Measurements from ENCODE around the gene SLC22A8. TPM values are rescaled to one million over a fixed set of nuclear protein-coding genes. Genes with fewer than 3 reads are reported as not detected.

Gene SLC22A8
- total RNA-seq, 1 donor from 2014 or later, result not detected

DNA sequence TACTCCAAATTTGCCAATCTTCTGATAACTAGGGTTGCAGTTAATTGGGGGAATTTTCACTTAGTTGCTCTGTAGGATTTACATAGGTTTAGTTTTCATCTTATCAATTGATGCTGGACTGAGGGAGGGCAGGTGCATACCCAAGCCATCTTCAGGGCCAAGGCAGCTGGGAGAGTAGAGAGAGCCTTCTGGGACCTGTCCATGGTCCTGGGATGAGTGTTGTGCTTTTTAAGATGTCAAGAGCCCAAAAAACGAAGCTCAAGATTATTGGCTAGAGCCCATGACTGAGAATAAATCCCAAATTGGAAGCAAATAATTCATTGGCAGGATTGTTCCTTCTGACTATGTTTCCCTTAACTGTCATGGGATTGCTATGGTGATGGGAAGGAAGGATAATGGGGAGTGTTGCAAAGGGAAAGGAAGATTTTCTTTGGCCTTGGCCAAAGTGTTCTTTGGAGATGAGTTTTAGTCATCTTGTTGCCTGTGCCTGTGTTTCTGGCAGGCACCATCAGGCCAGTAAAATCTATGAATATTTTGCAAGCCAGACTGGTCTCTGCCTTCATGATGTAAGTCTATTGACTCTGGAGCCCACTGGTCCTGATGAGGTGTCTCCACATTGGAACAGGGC, 35.4 kb downstream of the SLC22A8 start:
- TF ChIP-seq, protein P1, sequence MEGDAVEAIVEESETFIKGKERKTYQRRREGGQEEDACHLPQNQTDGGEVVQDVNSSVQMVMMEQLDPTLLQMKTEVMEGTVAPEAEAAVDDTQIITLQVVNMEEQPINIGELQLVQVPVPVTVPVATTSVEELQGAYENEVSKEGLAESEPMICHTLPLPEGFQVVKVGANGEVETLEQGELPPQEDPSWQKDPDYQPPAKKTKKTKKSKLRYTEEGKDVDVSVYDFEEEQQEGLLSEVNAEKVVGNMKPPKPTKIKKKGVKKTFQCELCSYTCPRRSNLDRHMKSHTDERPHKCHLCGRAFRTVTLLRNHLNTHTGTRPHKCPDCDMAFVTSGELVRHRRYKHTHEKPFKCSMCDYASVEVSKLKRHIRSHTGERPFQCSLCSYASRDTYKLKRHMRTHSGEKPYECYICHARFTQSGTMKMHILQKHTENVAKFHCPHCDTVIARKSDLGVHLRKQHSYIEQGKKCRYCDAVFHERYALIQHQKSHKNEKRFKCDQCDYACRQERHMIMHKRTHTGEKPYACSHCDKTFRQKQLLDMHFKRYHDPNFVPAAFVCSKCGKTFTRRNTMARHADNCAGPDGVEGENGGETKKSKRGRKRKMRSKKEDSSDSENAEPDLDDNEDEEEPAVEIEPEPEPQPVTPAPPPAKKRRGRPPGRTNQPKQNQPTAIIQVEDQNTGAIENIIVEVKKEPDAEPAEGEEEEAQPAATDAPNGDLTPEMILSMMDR (IDR thresholded peaks at IDR 0.05), result no peak
- no peak for ATAC-seq (ENCODE audit: low read depth)
- Mint-ChIP-seq H3K9me3 (no peaks in the 10 kb centered on the region), H3K4me1 (no peaks in the 10 kb centered on the region), H3K36me3 (ENCODE audit: low read depth) (no peaks in the 10 kb centered on the region), H3K27me3 (peaks cover 22% of the 10 kb centered on the region), H3K4me3 (no peak overlapping the region), H3K27ac (no peak overlapping the region)
- ChIA-PET CTCF (interaction anchor here (0.6 kb wide), 1 partner anchor 79 kb away, joined by 3 read pairs; no protein-coding TSS in a partner anchor), POLR2A (no interaction called here)
- DNase-seq, result no peak
- intact Hi-C loops (cut with micrococcal nuclease), result no loop called here

DNA sequence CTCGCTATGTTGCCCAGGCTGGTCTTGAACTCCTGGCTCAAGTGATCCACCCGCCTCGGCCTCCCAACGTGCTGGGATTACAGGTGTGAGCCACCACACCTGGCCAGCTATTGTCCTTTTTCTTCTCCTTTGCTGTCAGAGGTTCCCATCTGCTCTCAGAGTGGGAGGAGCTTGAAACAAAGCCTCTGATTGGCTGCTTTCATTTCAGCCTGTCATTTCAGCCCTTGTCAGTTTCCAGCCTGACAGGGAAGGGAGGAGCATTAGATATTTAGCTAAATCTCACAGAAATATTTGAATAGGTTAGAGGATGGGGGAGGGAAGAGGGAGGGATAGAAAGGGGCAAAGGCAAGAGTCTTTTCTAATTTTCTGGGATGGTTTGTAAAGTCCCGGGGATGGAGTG, 39.5 kb downstream of the SLC22A8 start:
- Mint-ChIP-seq H3K4me3 (no peak overlapping the region), H3K36me3 (ENCODE audit: low read depth) (no peaks in the 10 kb centered on the region), H3K27ac (no peak overlapping the region), H3K9me3 (no peaks in the 10 kb centered on the region), H3K27me3 (peaks cover 28% of the 10 kb centered on the region), H3K4me1 (no peaks in the 10 kb centered on the region)
- DNase-seq, result no peak
- intact Hi-C loops (cut with micrococcal nuclease), result no loop called here
- TF ChIP-seq, protein P1 (IDR thresholded peaks at IDR 0.05), result no peak
- ATAC-seq (ENCODE audit: low read depth), result no peak
- ChIA-PET CTCF (interaction anchor here (1.7 to 6.4 kb wide), 2 partner anchors 67 to 71 kb away, joined by 7 to 49 read pairs; no protein-coding TSS in a partner anchor), POLR2A (no interaction called here)

DNA sequence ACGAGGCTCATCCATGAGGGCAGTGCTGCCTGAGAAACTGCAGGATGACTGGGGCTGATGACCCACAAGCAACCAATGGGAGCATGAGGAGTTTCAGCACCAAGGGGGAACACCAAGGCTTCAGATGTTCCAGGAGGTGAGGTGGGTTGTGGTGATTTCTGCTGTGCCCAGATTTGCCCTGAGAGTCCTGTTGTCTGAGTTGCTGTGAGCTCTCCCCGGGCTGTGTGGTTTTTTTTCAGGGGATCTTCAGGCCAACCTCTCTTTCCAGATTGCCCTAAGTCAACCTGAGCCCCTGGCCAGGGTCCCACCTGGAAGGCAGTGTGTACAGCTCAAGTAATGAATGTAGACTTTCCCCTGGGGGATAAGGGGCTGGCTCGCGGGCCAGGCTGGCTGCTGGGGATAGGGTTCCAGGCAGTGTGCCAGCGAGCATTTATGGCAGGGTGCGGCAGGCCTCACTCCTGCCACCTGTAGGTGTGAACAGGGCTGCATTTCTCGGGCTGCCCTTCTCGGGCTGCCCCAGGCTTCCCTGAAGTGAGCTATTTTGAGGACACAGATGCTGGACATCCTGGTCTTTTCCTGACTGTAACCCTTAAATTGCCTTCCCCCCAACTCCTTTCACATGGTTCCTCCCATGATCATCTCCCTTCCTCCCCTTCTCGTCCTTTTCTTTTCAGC, 40.7 kb downstream of the SLC22A8 start:
- no peak for DNase-seq
- ChIA-PET CTCF (interaction anchor here (1.7 to 6.4 kb wide), 2 partner anchors 66 to 70 kb away, joined by 7 to 49 read pairs; no protein-coding TSS in a partner anchor), POLR2A (no interaction called here)
- intact Hi-C loops (cut with micrococcal nuclease), result loop anchor here (1.0 kb wide), 1 partner anchor 69 kb away; no protein-coding TSS in a partner anchor
- no peaks in the 10 kb centered on the region for H3K9me3 Mint-ChIP-seq
- H3K27ac Mint-ChIP-seq, result no peak overlapping the region
- H3K4me3 Mint-ChIP-seq, result no peak overlapping the region
- TF ChIP-seq, protein P1 (IDR thresholded peaks at IDR 0.05), result no peak
- H3K36me3 Mint-ChIP-seq (ENCODE audit: low read depth), result no peaks in the 10 kb centered on the region
- no peaks in the 10 kb centered on the region for H3K4me1 Mint-ChIP-seq
- no peak for ATAC-seq (ENCODE audit: low read depth)
- H3K27me3 Mint-ChIP-seq, result peaks cover 28% of the 10 kb centered on the region

DNA sequence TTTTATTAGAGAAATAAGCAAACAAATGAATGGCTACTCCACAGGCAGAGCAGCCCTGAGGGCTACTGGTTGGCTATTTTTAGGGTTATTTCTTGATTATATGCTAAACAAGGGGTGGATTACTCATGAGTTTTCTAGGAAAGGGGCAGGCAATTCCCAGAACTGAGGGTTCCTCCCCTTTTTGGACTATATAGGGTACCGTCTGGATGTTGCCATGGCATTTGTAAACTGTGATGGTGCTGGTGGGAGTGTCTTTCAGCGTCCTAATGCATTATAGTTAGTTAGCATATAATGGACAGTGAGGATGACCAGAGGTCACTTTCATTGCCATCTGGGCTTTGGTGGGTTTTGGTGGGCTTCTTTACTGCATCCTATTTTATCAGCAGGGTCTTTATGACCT, 50.1 kb downstream of the SLC22A8 start:
- ATAC-seq (ENCODE audit: low read depth) (no peak), DNase-seq (no peak)
- ChIA-PET CTCF (no interaction called here), POLR2A (no interaction called here)
- H3K36me3 Mint-ChIP-seq (ENCODE audit: low read depth), result no peaks in the 10 kb centered on the region
- H3K27ac Mint-ChIP-seq, result no peak overlapping the region
- TF ChIP-seq, protein P1 (IDR thresholded peaks at IDR 0.05), result no peak
- intact Hi-C loops (cut with micrococcal nuclease), result no loop called here
- peaks cover 7% of the 10 kb centered on the region for H3K9me3 Mint-ChIP-seq
- H3K4me3 Mint-ChIP-seq, result no peak overlapping the region
- no peaks in the 10 kb centered on the region for H3K4me1 Mint-ChIP-seq
- peaks cover 43% of the 10 kb centered on the region for H3K27me3 Mint-ChIP-seq

- TF ChIP-seq, protein P1 (IDR thresholded peaks at IDR 0.05), result no peak
- ChIA-PET POLR2A (interaction anchor here (0.5 to 0.6 kb wide), 2 partner anchors 201 to 1672 kb away, joined by 5 to 10 read pairs; partner anchors contain the start of gene POLR2G), CTCF (no interaction called here)
- H3K27me3 Mint-ChIP-seq, result peaks cover 43% of the 10 kb centered on the region
- H3K9me3 Mint-ChIP-seq, result peaks cover 7% of the 10 kb centered on the region
- intact Hi-C loops (cut with micrococcal nuclease), result no loop called here
- H3K27ac Mint-ChIP-seq, result no peak overlapping the region
- no peaks in the 10 kb centered on the region for H3K36me3 Mint-ChIP-seq (ENCODE audit: low read depth)
- no peaks in the 10 kb centered on the region for H3K4me1 Mint-ChIP-seq
- H3K4me3 Mint-ChIP-seq, result no peak overlapping the region
- no peak for ATAC-seq (ENCODE audit: low read depth)
- DNase-seq, result no peak
These were observed 53.2 kb downstream of the SLC22A8 start for GRCh38 chr11:62962391-62962790.
